GM19468 (cell line): ENCODE measurements around the gene TNRC18.
"Not testable (repeated sequence)": the region's sequence is repeated elsewhere in the genome, so short reads cannot be mapped to it uniquely, and the experiment has no call there.

ENCODE experiments used
- ATAC-seq: cut with Tn5 transposase; IDR thresholded peaks from one replicate; pipeline ENCODE4 v1.9.1; 2021; ENCODE audit warnings: mild to moderate bottlenecking, moderate library complexity, moderate number of reproducible peaks; ENCODE audit not compliant: unreplicated experiment; ENCODE audit errors: extremely low read depth

Gene TNRC18, protein sequence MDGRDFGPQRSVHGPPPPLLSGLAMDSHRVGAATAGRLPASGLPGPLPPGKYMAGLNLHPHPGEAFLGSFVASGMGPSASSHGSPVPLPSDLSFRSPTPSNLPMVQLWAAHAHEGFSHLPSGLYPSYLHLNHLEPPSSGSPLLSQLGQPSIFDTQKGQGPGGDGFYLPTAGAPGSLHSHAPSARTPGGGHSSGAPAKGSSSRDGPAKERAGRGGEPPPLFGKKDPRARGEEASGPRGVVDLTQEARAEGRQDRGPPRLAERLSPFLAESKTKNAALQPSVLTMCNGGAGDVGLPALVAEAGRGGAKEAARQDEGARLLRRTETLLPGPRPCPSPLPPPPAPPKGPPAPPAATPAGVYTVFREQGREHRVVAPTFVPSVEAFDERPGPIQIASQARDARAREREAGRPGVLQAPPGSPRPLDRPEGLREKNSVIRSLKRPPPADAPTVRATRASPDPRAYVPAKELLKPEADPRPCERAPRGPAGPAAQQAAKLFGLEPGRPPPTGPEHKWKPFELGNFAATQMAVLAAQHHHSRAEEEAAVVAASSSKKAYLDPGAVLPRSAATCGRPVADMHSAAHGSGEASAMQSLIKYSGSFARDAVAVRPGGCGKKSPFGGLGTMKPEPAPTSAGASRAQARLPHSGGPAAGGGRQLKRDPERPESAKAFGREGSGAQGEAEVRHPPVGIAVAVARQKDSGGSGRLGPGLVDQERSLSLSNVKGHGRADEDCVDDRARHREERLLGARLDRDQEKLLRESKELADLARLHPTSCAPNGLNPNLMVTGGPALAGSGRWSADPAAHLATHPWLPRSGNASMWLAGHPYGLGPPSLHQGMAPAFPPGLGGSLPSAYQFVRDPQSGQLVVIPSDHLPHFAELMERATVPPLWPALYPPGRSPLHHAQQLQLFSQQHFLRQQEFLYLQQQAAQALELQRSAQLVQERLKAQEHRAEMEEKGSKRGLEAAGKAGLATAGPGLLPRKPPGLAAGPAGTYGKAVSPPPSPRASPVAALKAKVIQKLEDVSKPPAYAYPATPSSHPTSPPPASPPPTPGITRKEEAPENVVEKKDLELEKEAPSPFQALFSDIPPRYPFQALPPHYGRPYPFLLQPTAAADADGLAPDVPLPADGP (N-terminal part only)

DNA sequence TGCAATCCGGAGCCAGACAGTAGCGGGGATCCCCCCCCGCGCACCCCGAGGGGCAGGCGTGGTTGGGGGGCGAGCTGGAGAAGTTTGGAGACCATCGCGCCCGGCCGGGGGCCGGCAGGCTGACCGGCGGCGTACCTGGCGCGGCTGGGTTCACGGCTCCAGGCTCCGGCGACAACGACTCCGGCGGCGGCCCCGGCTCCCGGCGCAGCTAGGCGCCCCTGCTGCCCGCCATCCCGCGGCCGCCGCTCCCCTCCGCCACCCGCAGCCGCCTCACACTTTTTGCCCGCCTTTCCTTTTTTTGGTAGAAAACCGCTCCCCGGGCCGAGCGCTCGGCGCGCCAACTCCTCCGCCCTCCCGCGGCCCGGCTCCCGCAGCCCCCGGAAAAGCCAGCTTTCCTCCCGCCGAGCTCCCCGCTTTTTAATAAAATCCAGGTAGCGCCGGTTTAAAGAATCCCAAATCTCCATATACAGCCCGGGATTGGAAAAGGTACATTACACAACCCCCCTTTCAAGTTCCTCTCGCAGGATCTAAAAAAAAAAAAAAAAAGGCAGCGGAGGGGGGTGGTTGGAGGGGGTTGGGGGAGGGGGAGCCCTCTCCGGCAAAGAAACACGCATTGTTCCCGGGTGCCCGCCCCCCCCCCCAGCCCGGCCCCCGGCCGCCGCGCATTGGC is at the start of gene TNRC18:
Gene TNRC18 (minus strand): TSS at position 529 of the 670 bp plus-strand sequence. CDS start 2,588 bp downstream, outside the sequence.
- no peak for ATAC-seq

DNA sequence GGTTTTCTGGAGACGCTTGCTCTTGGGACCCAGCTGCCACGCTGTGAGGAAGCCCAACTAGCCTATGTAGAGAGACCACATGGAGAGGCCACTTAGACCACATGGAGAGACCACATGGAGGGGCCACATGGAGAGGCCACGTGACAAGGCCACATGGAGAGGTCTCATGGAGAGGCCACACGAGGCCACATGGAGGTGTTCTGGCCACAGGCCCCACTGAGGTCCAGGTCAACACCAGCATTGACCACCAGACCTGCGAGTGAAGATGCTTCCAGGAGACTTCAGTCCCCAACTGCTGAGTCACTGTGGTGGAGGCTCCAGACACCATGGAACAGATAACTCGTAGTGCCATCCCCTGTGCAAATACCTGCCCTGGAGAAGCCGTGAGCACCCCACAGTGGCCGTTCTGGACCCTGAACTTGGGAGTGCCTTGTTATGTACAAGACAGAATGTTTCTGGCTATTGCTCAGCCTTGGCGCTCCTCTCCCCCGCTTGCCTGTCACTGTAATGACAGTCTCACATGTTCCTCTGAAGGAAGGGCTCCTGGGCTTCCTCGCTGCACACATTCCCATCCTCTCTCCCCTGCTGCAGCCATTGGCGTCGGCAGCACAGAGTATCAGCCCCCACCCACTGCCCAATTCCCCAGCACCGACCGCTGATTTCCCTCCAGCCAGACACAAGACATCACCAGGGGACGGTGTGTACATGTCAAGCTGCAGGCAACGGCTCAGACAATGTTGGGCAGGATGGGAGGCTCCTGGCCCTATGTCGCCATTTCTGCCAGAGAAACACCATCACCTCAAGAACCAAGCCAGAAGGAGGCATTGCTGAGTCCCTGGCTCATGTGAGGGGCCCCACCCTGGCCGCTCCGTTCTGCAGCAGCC is 49.0 kb upstream of the TNRC18 start:
- ATAC-seq = no peak

DNA sequence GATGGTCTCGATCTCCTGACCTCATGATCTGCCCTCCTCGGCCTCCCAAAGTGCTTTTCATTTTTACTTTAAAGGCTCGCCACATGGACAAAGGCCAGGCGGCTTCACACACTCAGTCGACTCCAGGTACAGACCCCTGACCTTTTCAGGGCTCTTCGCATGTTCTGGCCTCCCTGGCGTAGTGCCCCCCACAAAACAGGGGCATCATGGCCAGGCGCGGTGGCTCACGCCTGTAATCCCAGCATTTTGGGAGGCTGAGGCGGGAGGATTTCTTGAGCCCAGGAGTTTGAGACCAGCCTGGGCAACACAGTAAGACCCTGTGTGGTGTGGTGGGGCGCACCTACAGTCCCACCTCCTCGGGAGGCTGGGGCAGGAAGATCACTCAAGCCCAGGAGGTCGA is 48.0 kb upstream of the TNRC18 start:
- not testable (repeated sequence) for ATAC-seq

DNA sequence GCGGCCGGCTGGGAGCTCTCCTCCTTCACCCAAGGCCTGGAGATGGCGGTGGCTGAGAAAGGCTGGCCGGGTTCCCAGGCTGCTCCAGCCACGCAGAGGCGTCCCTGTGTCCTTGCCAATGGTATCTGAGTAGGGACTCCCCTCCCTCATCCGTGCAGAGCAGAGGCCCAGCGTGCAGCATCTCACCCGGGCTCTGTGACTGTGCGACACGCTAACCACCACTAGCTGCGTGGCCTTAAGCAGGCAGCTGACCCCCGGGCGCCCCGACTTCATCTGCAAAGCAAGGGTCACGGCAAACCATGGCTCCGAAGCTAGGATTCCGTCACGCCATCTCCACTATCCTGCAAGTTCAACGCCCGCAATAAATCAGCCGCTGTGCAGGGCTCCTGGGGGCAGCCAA is 47.2 kb upstream of the TNRC18 start:
- ATAC-seq = no peak

DNA sequence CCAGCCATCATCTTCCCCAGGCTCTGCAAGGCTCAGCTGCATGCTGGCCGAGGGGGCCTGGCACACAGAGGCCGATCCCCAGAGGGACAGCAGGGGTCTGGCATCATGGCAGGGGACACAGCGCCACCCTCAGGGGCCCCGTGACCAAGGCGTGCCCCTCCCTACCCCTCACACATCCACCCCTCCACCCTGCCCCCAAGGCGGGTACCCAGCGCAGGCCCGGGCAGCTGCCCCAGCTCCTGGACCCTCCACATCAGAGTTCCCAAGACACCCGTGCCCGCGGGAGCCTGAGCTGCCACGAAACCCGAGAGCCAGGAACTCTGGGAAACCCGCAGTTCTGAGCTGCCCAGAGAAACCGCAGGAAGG is 46.5 kb upstream of the TNRC18 start:
- ATAC-seq = no peak

DNA sequence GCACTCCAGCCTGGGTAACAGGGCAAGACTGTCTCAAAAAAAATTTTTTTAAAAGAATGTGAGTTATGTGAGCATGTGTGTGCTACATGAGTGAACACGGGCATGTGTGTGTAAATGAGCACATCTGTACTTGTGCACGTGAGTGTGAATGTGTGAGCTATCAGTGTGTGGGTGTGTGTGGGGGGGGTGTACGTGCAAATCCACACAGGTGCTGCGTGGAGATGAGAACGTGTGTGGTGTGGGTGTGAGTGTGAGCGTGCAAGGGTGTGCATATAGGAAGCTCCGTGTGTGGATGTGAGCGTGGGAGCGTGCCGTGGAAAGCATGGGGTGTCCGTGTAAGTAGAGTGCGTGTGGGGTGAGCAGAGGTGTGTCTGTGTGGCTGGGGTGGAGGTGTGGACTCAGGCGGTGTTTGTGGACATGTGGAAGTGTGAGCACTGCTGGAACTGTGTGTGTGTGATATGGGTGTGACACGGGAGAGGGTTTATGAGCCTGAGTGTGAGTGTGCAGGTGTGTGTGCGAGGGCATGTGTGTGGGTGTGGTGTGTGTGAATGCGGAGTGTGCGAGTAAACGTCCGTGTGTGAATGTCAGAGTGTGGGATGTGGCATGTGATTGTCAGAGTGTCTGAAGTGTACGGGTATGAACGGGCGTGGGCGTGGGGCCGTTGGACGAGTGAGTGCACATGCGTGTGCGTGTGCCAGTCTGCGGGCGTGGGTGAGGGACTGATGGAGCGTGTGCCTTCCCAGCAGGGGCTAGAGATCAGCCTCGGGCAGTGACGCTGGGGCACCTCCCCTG is 45.9 kb upstream of the TNRC18 start:
- ATAC-seq = no peak

DNA sequence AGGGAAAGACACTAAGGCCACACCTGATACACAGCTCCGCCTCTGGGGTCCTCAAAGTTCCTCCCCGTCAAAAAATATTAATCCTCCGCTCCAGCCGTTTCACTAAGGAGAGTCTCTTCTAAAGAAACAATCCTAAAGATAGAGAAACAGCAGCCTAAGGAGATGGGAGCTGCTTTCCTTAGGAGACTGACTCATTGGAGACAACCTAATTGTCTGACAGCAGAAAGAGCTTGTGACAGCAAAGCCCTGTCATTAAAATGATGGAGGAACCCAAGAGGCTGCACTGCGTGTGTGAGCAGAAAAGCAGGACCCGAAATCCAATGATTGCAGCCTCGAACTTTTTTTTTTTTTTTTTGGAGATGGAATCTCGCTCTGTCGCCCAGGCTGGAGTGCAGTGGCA is 44.0 kb upstream of the TNRC18 start:
- ATAC-seq = no peak

DNA sequence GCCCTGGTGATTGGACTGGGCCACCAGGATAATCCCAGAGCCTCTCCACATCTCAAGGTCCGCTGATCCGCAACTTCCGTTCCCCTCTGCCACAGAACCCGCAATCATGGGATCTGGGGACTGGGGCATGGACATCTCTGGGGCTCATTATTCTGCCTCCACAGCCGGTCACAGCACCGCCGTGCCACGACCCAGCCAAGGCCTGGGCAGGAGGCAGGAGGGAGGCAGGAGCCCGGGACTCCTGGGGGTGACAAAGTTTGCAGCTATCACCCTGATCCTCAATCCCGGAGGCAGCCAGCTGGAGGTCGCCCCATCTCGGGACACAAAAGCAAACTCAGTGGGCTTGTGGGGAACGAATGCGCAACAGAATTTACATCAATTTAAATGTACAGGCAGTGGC is 42.9 kb upstream of the TNRC18 start:
- no peak for ATAC-seq

GRCh38 chr7:5463031-5463430 is 39.4 kb upstream of the TNRC18 start:
- no peak for ATAC-seq

DNA sequence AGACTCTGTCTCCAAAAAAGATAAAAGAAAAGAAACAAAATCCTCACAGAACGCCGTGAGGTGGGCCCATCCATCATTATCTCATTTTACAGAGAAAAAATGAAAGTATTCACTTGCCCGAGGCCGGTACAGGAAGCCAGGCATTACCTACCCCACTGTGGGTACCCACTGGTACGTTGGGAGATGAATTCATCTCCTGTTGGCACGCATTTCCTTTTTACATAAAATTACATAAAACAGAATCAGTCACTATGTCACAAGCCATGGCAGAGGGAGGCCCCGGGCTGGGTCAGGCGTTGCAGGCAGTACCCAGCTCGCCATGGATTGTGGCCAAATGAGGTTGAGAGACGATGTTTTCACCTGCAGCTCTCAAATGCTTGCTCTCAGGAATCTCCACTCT is 38.6 kb upstream of the TNRC18 start:
- no peak for ATAC-seq

DNA sequence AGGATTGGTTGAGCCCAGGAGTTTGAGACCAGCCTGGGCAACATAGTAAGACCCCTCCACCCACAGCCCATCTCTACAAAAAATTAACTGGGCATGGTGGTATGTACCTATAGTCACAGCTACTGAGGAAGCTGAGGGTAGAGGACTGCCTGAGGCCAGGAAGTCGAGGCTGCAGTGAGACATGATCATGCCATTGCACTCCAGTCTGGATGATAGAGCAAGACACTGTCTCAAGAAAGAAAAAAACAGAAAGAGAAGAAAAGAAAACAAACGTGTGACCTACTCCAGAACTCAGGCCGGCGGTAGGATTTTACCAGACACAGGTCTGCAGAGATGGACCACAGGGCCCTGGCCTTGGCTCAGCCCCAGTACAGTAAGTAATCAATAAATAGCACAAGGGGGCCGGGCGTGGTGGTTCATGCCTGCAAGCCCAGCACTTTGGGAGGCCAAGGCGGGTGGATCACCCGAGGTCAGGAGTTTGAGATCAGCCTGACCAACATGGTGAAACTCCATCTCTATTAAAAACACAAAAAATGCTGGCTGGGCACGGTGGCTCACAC is 35.4 kb upstream of the TNRC18 start:
- no peak for ATAC-seq

GRCh38 chr7:5457245-5457735 is 33.7 kb upstream of the TNRC18 start:
- no peak for ATAC-seq

- no peak for ATAC-seq
Observed at GRCh38 chr7:5456409-5456808, 32.8 kb upstream of the TNRC18 start.

DNA sequence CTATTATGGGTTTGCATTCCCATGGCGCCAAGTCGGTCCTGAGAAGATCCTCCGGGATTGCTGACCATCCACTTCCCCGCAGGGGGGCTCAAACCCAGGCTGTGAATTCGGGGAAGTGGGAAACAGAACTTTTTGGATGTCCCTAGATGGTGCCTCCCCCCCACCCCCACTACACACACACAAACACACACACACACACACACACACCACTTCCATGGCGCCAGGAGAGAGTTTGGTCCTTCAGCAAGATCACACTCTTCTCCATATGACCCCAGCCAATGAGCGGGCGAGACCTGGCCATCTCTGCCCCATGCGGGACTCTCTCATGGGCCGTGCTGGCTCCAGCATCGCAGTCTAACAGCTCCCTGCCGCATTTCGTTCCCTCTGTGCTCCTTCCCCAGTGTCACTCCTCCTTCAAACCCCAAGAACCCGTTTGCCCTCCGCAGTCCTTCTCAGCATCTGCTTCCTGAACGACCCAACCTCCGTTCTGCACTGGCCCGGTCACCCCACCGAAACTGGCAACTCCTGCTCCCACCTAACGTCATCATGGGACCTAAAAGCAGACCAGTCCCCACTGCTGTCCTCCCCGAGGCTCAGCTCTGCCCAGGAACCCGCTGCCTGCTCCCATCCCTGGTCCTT is 32.1 kb upstream of the TNRC18 start:
- no peak for ATAC-seq

DNA sequence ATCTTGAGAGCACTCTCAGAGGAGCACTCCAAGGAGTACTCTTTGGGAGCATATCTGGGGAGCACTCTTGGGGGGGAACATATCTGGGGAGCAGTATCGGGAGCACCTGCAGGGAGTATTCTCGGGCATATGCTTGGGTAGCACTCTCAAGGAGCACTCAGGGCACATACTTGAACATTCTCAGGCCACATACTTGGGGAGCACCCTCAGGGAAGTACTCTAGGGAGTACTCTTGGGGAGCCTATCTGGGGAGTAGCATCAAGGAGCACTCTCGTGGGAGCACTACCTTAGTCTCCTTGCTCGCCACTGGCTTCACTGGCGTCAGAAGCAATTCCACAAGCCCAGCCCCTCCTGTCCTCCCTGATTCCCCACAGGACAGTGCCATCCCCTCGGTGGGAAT is 31.5 kb upstream of the TNRC18 start:
- ATAC-seq = no peak

DNA sequence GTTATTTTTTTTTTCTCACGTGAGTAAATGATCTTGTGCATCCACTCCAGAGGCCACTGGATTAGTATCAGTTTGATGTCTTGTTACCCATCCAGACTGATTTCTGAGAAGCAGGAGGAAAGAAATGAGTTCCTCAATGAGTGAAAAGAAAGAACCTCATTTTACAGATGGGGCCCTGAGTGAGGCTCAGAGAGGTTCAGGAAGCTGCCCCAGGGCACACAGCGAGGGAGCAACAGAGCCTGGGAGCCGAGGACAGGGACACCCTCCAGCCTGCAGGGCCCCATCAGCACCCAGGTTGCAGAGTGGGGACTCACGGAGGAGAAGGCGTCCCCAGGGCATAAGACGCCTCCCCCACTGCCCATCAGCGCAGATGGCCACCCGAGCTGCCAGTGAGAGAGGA is 30.9 kb upstream of the TNRC18 start:
- ATAC-seq = no peak

DNA sequence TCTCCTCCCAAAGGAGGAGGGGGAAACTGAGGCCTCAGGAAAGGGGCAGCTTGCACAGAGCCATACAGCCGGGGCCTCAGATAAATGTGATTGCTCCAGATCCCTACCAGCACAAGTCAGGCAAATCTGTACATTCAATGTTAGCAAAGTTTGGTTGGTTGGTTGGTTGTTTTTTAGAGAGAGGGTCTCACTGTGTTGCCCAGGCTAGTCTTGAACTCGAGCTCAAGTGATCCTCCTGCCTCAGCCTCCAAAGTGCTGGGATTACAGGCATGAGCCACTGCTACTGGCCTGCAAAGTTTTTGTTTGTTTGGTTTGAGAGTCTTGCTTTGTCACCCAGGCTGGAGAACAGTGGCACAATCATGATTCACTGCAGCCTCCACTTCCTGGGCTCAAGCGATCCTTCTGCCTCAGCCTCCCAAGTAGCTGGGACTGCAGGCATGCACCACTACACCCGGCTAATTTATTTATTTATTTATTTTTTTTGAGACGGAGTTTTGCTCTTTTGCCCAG is 30.0 kb upstream of the TNRC18 start:
- no peak for ATAC-seq
